Spinal cord (tissue), 10 donors: ENCODE results near the gene ISYNA1. TPM values are rescaled to one million over a fixed set of nuclear protein-coding genes. Genes with fewer than 3 reads are reported as not detected.

Experiments used
- DNase-seq, 6 donors: peaks; one replicate each; pipeline versions ENCODE4 v3.0.0 to v3.0.0-alpha.2; 2013 to 2015; ENCODE audit warnings: low spot score in 6 of 6, low read depth in 4 of 6
- H3K27ac ChIP-seq: one replicate; pipeline ENCODE4 v1.5.1; 2013; ENCODE audit warnings: low read depth, low read length, control low read depth
- H3K27me3 ChIP-seq: one replicate; pipeline ENCODE4 v1.6.1; 2013; ENCODE audit warnings: low read length; ENCODE audit not compliant: control insufficient read depth, insufficient read depth
- H3K36me3 ChIP-seq: one replicate; pipeline ENCODE4 v1.6.1; 2013; ENCODE audit warnings: low read length; ENCODE audit not compliant: control insufficient read depth, insufficient read depth
- H3K4me1 ChIP-seq: one replicate; pipeline ENCODE4 v1.6.1; 2013; ENCODE audit warnings: low read length; ENCODE audit not compliant: control insufficient read depth, insufficient read depth
- H3K4me3 ChIP-seq: one replicate; pipeline ENCODE4 v1.5.1; 2013; ENCODE audit warnings: low read depth, low read length, control low read depth
- H3K9me3 ChIP-seq: one replicate; pipeline ENCODE4 v1.6.1; 2013; ENCODE audit warnings: low read length; ENCODE audit not compliant: control insufficient read depth, insufficient read depth
- WGBS: methylation state at CpG from one replicate; pipeline ENCODE4 v1.1.5; 2013; ENCODE audit warnings: missing lambda C conversion rate; ENCODE audit not compliant: insufficient coverage; 5-methylcytosine and 5-hydroxymethylcytosine counted together
- polyA plus RNA-seq, 2 donors: library from polyadenylated mRNA; unstranded; fragments of 120-200 nt; gene quantifications; one replicate each; pipeline ENCODE4 v1.2.1, GENCODE V29; 2013; ENCODE audit not compliant: insufficient read length in 2 of 2
- total RNA-seq, 2 donors: library from RNA; depleted of rRNA in 1 of 2; stranded (reverse); fragments of 120-200 nt in 1 of 2; fragments of >200 nt in 1 of 2; gene quantifications; one replicate each; pipeline versions ENCODE4 v1.2.3 to v1.2.4, GENCODE V29; 2013 to 2014
- donor health status: healthy.

Gene ISYNA1
- total and polyA plus RNA-seq, 4 donors = 51.0 to 180 (median 113) TPM

DNA sequence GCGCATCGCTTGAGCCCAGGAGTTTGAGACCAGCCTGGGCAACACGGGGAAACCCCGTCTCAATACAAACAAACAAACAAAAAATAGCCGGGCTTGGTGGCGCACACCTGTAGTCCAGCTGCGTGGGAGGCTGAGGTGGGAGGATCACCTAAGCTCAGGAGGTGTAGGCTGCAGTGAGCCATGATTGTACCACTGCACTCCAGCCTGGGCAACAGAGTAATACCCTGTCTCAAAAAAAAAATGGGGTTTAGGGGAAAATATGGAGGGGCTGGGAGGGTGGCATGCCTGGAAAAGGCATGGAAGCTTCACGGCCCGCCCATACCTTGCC lies 1.9 kb upstream of the ISYNA1 start:
- H3K4me1 ChIP-seq = peaks cover 29% of the 10 kb centered on the region
- H3K4me3 ChIP-seq = no peak overlapping the region
- no peak overlapping the region for H3K27ac ChIP-seq
- H3K9me3 ChIP-seq = no peaks in the 10 kb centered on the region
- peaks cover 62% of the 10 kb centered on the region for H3K36me3 ChIP-seq
- DNase-seq = no peak
- WGBS = 95% methylated on average over 5 of the region's 9 CpGs
- no peaks in the 10 kb centered on the region for H3K27me3 ChIP-seq

DNA sequence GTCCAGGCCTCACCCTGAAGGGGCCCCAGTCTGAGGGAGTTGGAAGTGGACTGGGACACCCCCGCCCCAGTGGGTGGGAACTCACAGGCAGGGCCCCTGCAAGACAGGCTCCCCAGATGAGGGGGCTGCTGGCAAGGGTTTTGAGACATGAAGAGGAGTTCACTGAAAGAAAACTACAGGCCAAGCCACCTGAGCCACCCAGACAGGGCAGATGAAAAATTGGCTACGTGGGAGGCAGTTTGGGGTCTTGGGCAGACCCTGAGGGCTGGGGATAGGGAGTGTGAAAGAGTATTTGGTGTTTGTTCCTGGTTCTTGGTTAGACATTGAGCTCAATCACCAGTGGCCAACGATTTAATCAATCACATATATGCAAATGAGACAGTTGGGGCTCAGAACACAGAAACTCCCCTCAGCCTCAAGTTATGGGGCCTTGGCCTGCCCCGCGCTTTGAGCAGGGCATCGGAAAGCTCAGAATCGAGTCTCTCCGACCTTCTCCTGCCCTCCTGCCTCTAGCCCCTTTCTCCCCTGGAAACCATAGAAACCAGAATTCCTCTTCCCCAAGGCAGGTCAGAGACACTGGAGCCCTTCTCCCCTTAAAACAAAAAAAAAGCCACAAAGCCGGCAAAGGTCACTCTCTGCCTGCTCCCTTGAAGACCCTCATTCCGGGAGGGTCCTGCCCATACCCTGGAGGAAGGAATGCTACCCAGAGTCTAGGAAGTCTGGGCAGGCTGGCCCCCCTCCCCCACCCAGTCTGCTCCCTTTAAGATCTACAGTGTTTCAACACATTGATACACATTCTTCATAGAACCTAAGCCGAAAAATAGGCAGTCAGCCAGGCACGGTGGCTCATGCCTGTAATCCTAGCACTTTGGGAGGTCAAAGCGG lies 1.3 kb upstream of the ISYNA1 start:
- peaks cover 62% of the 10 kb centered on the region for H3K36me3 ChIP-seq
- no peaks in the 10 kb centered on the region for H3K27me3 ChIP-seq
- no peaks in the 10 kb centered on the region for H3K9me3 ChIP-seq
- H3K27ac ChIP-seq = peak overlapping the region; percentile 67
- no peak overlapping the region for H3K4me3 ChIP-seq
- H3K4me1 ChIP-seq = peaks cover 35% of the 10 kb centered on the region
- 39% methylated on average over 11 of the region's 13 CpGs for WGBS
- no peak for DNase-seq

DNA sequence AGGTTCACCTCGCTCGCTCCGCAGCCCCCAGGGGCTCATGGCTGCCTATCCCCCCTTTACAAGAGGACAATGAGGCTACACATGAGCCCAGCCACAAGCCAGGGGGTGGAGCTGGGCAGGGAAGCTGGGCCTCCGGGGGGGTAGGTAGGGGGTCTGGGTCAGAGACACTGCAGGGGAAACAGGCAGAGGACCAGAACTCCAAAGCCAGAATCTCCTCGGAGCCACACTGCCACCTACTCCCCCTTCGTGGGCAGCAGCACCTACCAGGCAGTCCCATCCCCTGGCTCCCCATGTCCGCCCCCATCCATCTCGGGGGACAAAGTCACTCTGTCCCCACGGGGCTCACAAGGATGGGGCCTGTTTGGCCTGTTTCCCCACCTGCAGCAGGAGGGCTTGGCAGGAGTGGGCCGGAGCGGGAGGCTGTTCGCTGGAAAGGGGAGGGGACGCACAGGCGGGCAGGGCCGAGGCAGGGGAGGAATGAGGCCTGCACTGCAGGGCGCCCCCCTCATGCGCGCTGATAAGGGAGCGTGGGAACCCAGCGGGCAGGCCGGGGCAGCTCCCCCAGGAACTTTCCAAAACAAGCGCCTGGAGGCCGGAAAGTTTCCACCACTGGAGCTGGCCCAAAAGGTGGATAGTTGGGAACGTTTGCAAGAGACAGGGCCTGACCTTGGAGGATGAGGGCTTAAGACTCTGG lies 545 bp upstream of the ISYNA1 start:
- Histone ChIP-seq H3K4me1 (peaks cover 41% of the 10 kb centered on the region), H3K4me3 (peak overlapping the region; percentile 46), H3K36me3 (peaks cover 58% of the 10 kb centered on the region), H3K9me3 (no peaks in the 10 kb centered on the region), H3K27ac (peak overlapping the region; percentile 67), H3K27me3 (no peaks in the 10 kb centered on the region)
- 24% methylated on average over 22 of the region's 24 CpGs for WGBS
- peak in 1 of 6 donors; percentile 62 for DNase-seq

DNA sequence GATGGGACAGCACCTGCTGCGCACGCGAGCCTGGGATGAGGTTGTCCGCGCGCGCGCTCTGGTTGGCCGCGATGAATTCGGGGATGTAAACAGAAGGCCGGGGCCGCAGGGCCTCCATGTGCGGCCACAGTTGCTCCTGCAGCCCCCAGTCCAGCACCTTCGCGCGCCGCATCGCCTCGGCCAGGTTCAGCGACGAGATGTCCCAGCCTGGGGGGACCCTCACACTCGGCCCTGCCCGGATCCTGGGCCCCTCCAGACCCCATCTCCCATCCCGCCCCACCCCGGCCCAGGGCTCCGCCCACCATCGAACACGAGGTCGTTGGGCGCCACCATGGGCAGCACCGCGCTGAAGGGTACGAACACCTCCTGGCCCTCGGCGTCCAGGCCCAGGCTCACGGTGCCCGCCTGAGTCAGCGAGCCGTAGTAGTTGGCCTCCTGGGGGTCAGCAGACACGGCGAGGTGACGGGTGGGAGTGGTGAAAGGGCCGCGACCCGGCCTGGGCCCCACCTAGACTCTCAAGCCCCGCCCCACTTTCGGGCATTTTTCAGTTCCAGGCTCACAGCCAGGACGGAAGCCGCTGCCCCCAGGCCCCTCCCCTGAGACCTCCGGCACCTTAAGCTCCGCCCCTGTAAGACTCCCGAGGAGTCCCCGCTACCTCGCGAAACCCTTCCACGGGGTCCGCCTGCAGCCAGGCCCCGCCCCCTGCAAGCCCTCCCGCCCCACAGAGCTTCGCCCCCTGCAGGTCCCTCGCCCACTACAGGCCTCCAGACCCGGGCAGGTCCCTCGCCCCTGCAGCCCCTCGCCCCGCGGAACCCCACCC lies 1.1 kb downstream of the ISYNA1 start:
- 19% methylated on average over 59 of the region's 67 CpGs for WGBS
- DNase-seq = peak in 2 of 6 donors; percentile 88 to 91
- peaks cover 54% of the 10 kb centered on the region for H3K4me1 ChIP-seq
- peak overlapping the region; percentile 68 for H3K4me3 ChIP-seq
- H3K27me3 ChIP-seq = no peaks in the 10 kb centered on the region
- peaks cover 56% of the 10 kb centered on the region for H3K36me3 ChIP-seq
- no peaks in the 10 kb centered on the region for H3K9me3 ChIP-seq
- H3K27ac ChIP-seq = peak overlapping the region; percentile 2

DNA sequence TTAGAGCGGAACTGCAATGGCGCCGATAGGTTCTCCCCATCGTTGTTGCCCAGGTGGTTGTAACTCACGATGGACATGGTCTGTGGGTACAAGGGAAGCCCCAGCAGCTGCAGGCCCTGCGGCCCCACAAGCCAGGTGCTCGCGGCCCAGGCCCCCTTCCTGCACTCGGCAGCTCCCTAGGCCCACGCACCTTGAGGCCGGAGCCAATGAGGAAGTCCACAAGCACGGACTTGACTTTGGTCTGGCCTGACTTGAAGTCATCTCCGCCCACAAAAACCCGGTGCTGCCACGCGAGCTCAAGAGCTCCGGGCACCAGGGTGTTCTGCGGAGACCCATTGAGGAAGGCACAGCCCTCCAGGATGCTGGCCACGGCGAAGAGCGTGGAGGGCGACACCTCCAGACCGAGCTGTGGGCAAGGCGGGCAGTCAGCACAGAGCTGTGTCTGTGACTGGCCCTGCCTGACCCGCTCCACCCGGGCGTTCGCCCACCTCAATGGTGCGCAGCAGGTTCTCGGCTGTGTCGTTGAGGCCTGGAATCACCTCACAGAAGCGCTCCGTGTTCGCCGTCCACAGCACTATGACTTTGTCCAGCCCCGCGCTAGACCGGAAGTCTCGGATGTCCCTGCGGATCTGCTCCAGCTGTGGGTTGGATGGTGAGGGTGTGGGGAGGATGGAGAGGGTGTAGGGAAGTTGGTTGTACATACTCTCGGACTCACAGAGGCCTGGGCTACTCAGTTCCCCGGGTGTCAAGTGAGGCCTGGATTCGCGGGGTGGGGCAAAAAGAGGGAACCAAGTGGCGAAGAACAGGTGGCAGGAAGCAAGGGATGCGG lies 1.9 kb downstream of the ISYNA1 start:
- Histone ChIP-seq H3K36me3 (peaks cover 55% of the 10 kb centered on the region), H3K4me1 (peaks cover 61% of the 10 kb centered on the region), H3K27ac (no peak overlapping the region), H3K4me3 (no peak overlapping the region), H3K9me3 (no peaks in the 10 kb centered on the region), H3K27me3 (no peaks in the 10 kb centered on the region)
- 85% methylated on average over 41 of the region's 46 CpGs for WGBS
- no peak for DNase-seq

DNA sequence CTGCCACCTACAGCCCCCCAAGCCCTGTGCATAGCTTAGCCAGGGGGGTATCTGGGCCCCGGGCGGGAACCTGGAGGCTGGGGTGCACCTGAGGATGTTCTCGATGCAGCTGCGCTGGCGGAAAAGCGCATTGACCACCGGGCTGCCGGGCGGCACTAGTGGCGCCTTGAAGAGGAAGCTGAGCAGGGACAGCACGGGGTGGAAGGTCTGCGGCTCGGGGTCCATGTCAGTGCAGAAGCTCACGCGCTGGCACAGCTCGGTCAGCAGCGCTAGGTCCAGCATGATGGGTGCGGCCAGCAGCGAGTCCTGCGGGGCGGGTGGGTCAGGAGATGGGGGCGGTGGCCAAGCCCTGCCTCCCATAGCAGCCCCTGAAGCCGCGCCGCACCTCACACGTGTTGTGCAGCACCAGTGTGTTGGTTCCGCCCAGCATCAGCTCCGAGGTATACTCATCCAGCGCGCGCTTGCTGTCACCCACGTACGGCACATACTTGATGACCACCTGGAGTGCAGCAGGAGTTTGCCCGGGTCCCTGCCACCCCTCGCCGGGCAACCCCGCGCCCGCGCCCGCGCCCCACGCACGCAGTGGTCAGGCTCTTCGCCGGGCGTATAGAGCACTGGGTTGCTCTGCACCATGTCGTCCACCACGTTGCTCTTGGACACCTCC lies 2.6 kb downstream of the ISYNA1 start:
- WGBS = 92% methylated on average over 47 of the region's 49 CpGs
- no peak for DNase-seq
- Histone ChIP-seq H3K36me3 (peaks cover 55% of the 10 kb centered on the region), H3K4me1 (peaks cover 69% of the 10 kb centered on the region), H3K27me3 (no peaks in the 10 kb centered on the region), H3K4me3 (no peak overlapping the region), H3K9me3 (no peaks in the 10 kb centered on the region), H3K27ac (no peak overlapping the region)

DNA sequence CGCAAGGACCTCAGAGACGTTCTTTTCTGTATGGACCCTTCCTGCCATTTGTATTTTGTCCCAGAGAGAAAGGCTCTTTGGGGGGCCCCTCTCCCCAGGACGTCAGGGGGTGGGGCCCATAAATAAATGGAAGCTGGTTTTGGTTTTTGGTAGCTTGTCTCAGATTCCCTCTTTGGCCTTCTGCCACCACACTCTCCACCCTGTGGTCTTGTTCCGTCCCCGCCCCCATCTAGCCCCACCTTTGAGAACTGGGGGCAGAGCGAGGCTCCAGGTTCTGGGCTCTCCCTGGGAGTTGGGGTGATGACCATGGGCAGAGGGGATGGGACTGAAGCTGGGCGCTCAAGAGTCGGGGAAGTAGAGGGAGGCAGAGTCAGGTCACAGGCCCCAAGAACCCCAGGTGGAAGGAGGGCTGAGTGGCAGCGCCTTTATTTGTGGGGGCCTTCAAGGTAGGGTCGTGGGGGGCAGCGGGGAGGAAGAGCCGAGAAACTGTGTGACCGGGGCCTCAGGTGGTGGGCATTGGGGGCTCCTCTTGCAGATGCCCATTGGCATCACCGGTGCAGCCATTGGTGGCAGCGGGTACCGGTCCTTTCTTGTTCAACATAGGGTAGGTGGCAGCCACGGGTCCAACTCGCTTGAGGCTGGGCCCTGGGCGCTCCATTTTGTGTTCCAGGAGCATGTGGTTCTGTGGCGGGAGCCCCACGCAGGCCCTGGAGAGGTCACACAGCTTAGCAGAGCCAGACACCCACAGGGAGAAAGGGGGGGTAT lies 3.3 kb downstream of the ISYNA1 start:
- 86% methylated on average over 13 of the region's 21 CpGs for WGBS
- no peak overlapping the region for H3K4me3 ChIP-seq
- peaks cover 62% of the 10 kb centered on the region for H3K36me3 ChIP-seq
- H3K9me3 ChIP-seq = no peaks in the 10 kb centered on the region
- peak overlapping the region; percentile 40 for H3K27ac ChIP-seq
- no peaks in the 10 kb centered on the region for H3K27me3 ChIP-seq
- no peak for DNase-seq
- peaks cover 76% of the 10 kb centered on the region for H3K4me1 ChIP-seq

DNA sequence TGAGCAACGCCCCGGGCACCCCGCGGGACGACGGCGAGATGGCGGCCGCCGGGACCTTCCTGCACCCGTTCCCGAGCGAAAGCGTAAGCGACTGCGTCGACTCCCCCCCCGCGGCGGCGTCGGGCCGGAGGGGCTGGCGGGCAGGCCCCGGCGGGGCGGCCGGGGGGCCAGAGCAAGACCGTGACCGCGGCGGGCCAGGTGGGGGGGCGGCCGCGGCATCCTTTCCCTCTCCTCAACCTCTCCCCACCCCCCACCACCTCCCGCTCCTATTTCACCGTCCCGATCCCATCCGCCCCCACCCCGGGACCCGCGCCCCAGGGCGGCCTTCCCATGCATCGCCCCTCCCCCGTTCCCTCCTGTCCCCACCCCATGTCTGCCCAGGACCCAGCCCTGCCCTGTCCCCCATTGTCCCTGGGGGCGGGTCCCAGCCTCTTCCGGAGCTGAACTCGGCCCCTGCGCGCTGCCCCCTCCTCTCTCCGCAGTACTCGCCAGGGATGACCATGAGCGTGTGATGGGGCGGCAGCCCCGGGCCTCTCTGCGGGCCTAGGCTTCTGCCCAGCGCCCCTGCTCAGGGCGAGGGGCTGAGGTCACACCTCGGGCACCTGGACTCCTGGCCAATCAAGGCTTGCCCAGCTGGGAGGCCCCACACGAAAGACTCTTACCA lies 4.1 kb downstream of the ISYNA1 start:
- H3K36me3 ChIP-seq = peaks cover 62% of the 10 kb centered on the region
- 8% methylated on average over 55 of the region's 60 CpGs for WGBS
- no peaks in the 10 kb centered on the region for H3K9me3 ChIP-seq
- H3K4me1 ChIP-seq = peaks cover 78% of the 10 kb centered on the region
- DNase-seq = peak in 1 of 6 donors; percentile 41
- H3K27ac ChIP-seq = peak overlapping the region; percentile 40
- H3K4me3 ChIP-seq = peak overlapping the region; percentile 16
- H3K27me3 ChIP-seq = no peaks in the 10 kb centered on the region
